ENCODE data around the gene KRTAP3-3.

KRTAP3-3 gene

DNA sequence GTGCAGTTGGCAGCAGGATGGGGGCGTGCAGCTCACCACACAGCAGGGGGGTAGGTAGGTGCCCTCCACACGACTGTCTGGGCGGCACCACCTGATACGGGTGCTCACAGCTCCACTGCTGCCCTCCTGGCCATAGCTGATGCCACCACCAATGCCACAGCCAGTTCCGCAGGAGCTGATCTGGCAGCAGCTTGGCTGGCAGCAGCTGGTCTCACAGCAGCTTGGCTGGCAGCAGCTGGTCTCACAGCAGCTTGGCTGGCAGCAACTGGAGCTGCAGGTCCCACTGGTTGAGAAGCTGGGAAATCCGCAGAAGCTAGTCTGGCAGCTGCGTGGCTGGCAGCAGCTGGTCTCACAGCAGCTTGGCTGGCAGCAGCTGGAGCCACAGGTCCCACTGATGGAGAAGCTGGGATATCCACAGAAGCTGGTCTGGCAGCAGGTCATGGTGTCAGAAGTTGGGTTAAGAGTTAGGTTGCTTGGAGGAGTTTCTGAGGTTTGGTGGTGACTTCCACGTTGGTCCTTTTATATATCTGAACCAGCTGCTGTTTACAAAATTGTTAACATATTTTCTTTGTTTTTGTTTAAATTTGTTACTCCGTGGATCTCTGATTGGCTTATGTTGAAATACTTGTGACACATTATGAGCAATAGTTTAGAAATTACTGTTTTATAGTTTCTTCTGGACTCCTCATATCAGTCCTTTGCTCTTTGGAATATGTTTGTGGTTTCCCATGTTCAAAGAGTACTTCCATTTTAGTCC is 32.9 kb upstream of the KRTAP3-3 start, which contains the start of gene KRTAP1-5:
KRTAP1-5 (minus strand) TSS at position 494 of the 757 bp plus-strand sequence; CDS start at position 441, 53 bp downstream.
- no peak within 1 kb of the TSS for H3K4me2 ChIP-seq (ENCODE audit: low read depth, low read length, poor library complexity, severe bottlenecking)
- no peaks in the 10 kb centered on the region for H3F3A ChIP-seq (ENCODE audit: low read depth)

GRCh38 chr17:41024697-41025096 is 30.7 kb upstream of the KRTAP3-3 start:
- H3K9me3 ChIP-seq (ENCODE audit: insufficient read depth, low read depth, low read length), result no peaks in the 10 kb centered on the region
- H3F3A ChIP-seq (ENCODE audit: low read depth), result no peaks in the 10 kb centered on the region
- H3K4me3 ChIP-seq (ENCODE audit: low read length, poor library complexity, severe bottlenecking), result no peak overlapping the region
- TF ChIP-seq EZH2phosphoT487 (IDR thresholded peaks at IDR 0.05; ENCODE audit: borderline replicate concordance) (no peak), CTCF (conservative IDR thresholded peaks at IDR 0.05; ENCODE audit: low read length) (no peak)
- no peaks in the 10 kb centered on the region for H3K27me3 ChIP-seq (ENCODE audit: insufficient read depth, low read length, poor library complexity, severe bottlenecking)
- H4K20me1 ChIP-seq (ENCODE audit: insufficient read depth, low read length, poor library complexity, severe bottlenecking), result no peaks in the 10 kb centered on the region
- no peak overlapping the region for H3K9ac ChIP-seq (ENCODE audit: low read depth, low read length, poor library complexity, severe bottlenecking)
- H3K9me2 ChIP-seq (replicated peaks; ENCODE audit: low read depth, low read length), result no peaks in the 10 kb centered on the region
- H3K4me1 ChIP-seq (ENCODE audit: insufficient read depth, low read length, poor library complexity, severe bottlenecking), result no peaks in the 10 kb centered on the region
- H3K36me3 ChIP-seq (ENCODE audit: insufficient read depth, low read length), result no peaks in the 10 kb centered on the region
- H2AFZ ChIP-seq (ENCODE audit: low read length), result no peak overlapping the region
- no peaks in the 10 kb centered on the region for H3K79me2 ChIP-seq (ENCODE audit: insufficient read depth, low read length)
- H3K4me2 ChIP-seq (ENCODE audit: low read depth, low read length, poor library complexity, severe bottlenecking), result no peak overlapping the region

More for the DNA sequence above, 32.9 kb upstream of the KRTAP3-3 start, which contains the start of gene KRTAP1-5:
- H3K4me3 ChIP-seq (ENCODE audit: low read length, poor library complexity, severe bottlenecking), result no peak within 1 kb of the TSS
- H2AFZ ChIP-seq (ENCODE audit: low read length), result no peak within 1 kb of the TSS
- no peak within 1 kb of the TSS for H3K9ac ChIP-seq (ENCODE audit: low read depth, low read length, poor library complexity, severe bottlenecking)
- H3K9me3 ChIP-seq (ENCODE audit: insufficient read depth, low read depth, low read length), result no peaks in the 10 kb centered on the region
- H3K36me3 ChIP-seq (ENCODE audit: insufficient read depth, low read length), result no peaks in the 10 kb centered on the region
- no peaks in the 10 kb centered on the region for H4K20me1 ChIP-seq (ENCODE audit: insufficient read depth, low read length, poor library complexity, severe bottlenecking)
- no peaks in the 10 kb centered on the region for H3K9me2 ChIP-seq (replicated peaks; ENCODE audit: low read depth, low read length)
- no peaks in the 10 kb centered on the region for H3K79me2 ChIP-seq (ENCODE audit: insufficient read depth, low read length)
- TF ChIP-seq EZH2phosphoT487 (IDR thresholded peaks at IDR 0.05; ENCODE audit: borderline replicate concordance), result no peak
- TF ChIP-seq CTCF (conservative IDR thresholded peaks at IDR 0.05; ENCODE audit: low read length), result no peak
- no peaks in the 10 kb centered on the region for H3K27me3 ChIP-seq (ENCODE audit: insufficient read depth, low read length, poor library complexity, severe bottlenecking)
- H3K4me1 ChIP-seq (ENCODE audit: insufficient read depth, low read length, poor library complexity, severe bottlenecking), result no peaks in the 10 kb centered on the region

DNA sequence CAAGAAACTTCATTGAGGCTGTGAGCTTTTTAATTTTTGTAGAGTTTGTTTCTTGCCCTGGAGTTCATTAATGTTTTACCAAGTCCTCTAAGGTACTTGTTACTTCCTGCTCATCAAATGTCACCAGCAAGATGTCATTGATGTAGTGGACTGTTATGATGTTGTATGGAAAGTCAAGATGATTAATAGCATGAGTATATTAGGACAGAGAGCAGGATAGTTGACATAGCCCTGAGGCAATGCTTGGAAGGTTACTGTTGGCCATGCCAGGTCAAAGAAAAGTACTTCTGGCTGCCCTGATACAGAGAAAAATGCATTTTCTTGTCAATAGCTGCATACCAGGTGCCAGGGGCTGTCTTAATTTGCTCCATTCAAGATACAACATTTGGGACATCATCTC is 26.4 kb upstream of the KRTAP3-3 start:
- TF ChIP-seq CTCF (conservative IDR thresholded peaks at IDR 0.05; ENCODE audit: low read length) (no peak), EZH2phosphoT487 (IDR thresholded peaks at IDR 0.05; ENCODE audit: borderline replicate concordance) (no peak)
- Histone ChIP-seq H2AFZ (ENCODE audit: low read length) (no peak overlapping the region), H3K9me2 (replicated peaks; ENCODE audit: low read depth, low read length) (no peaks in the 10 kb centered on the region), H3K4me2 (ENCODE audit: low read depth, low read length, poor library complexity, severe bottlenecking) (no peak overlapping the region), H3K79me2 (ENCODE audit: insufficient read depth, low read length) (no peaks in the 10 kb centered on the region), H3K27me3 (ENCODE audit: insufficient read depth, low read length, poor library complexity, severe bottlenecking) (no peaks in the 10 kb centered on the region), H4K20me1 (ENCODE audit: insufficient read depth, low read length, poor library complexity, severe bottlenecking) (no peaks in the 10 kb centered on the region), H3K9me3 (ENCODE audit: insufficient read depth, low read depth, low read length) (no peaks in the 10 kb centered on the region), H3K9ac (ENCODE audit: low read depth, low read length, poor library complexity, severe bottlenecking) (no peak overlapping the region), H3F3A (ENCODE audit: low read depth) (no peaks in the 10 kb centered on the region), H3K4me1 (ENCODE audit: insufficient read depth, low read length, poor library complexity, severe bottlenecking) (no peaks in the 10 kb centered on the region), H3K36me3 (ENCODE audit: insufficient read depth, low read length) (no peaks in the 10 kb centered on the region), H3K4me3 (ENCODE audit: low read length, poor library complexity, severe bottlenecking) (no peak overlapping the region)

Measured in Loucy (cell line).